A549 (cell line): ENCODE data around the gene FREY1. TPM values are rescaled to one million over a fixed set of nuclear protein-coding genes. Genes with fewer than 3 reads are reported as not detected.

Source experiments
- ATAC-seq, 2 experiments: fragments of 200-7000 bp in 1 of 2; fragments of >200 bp in 1 of 2; cut with Nextera tagmentation in 1 of 2; cut with Tn5 transposase in 1 of 2; 3 replicates each; pipeline versions ENCODE4 v1.8.0 to v1.9.1; 2018 to 2020; ENCODE audit warnings: mild to moderate bottlenecking in 1 of 2, moderate library complexity in 1 of 2
- CTCF ChIA-PET: fragments of 300-600 bp; sonication (Branson Sonifier 250); formaldehyde crosslinking; extraction: SDS; loops from one replicate; lab custom pipeline; 2021; ENCODE audit warnings: antibody characterized with exemption, inconsistent platforms; lab: Yijun Ruan, JAX
- POLR2A ChIA-PET: fragments of 350-600 bp; formaldehyde crosslinking; extraction: SDS; loops from one replicate; lab custom pipeline; 2021; ENCODE audit warnings: antibody characterized with exemption, inconsistent platforms; lab: Yijun Ruan, JAX
- DNase-seq, 2 experiments: peaks; one replicate each; pipeline versions ENCODE4 v3.0.0 to v3.0.0-alpha.2; 2011 to 2016; ENCODE audit warnings: low read depth in 1 of 2, low spot score in 1 of 2
- FAIRE-seq: peaks from 2 replicates; lab custom pipeline; 2011; peaks lifted over from hg19 to GRCh38; lab: Jason Lieb, UNC
- H3K27ac ChIP-seq, 2 experiments: fragments of >200 bp; sonication (Bioruptor Twin); formaldehyde crosslinking; 3 replicates each; pipeline ENCODE4 v1.5.1; 2016 to 2017
- H3K4me1 ChIP-seq: fragments of >200 bp; sonication (Bioruptor Twin); formaldehyde crosslinking; 3 replicates; pipeline ENCODE4 v1.6.1; 2016
- H3K4me2 ChIP-seq: fragments of >200 bp; sonication (Bioruptor Twin); formaldehyde crosslinking; 3 replicates; pipeline ENCODE4 v1.6.1; 2016
- H3K4me3 ChIP-seq: fragments of >200 bp; sonication (Bioruptor Twin); formaldehyde crosslinking; 3 replicates; pipeline ENCODE4 v1.5.1; 2016
- H3K9me3 ChIP-seq: fragments of >200 bp; sonication (Bioruptor Twin); formaldehyde crosslinking; 3 replicates; pipeline ENCODE4 v1.6.1; 2016
- BHLHE40 ChIP-seq: IDR thresholded peaks from 2 replicates; pipeline ENCODE4 v1.6.1; 2012; ENCODE audit warnings: low read depth, low read length, inconsistent platforms
- CEBPB ChIP-seq, 2 experiments: fragments of >200 bp in 1 of 2; sonication (Bioruptor Twin) in 1 of 2; formaldehyde crosslinking in 1 of 2; IDR thresholded peaks; 2 replicates each; pipeline ENCODE4 v1.6.1; 2012 to 2016
- CHD4 ChIP-seq: fragments of 200-600 bp; sonication (generic); IDR thresholded peaks from 2 replicates; pipeline ENCODE4 v1.6.1; 2016; ENCODE audit warnings: antibody characterized with exemption, mild to moderate bottlenecking, borderline replicate concordance
- FOSL2 ChIP-seq, 2 experiments: fragments of 450-650 bp in 1 of 2; fragments of >200 bp in 1 of 2; sonication (Bioruptor Twin) in 1 of 2; formaldehyde crosslinking; IDR thresholded peaks; 2 replicates each; pipeline versions ENCODE4 v1.5.0 to v1.6.1; 2016 to 2020; ENCODE audit warnings: mild to moderate bottlenecking in 1 of 2, moderate library complexity in 1 of 2
- FOXS1 ChIP-seq: fragments of 250-450 bp; sonication (Bioruptor Pico); IDR thresholded peaks from 2 replicates; pipeline ENCODE4 v1.5.0; 2020; ENCODE audit warnings: mild to moderate bottlenecking, moderate library complexity
- GATA3 ChIP-seq: IDR thresholded peaks from 2 replicates; pipeline ENCODE4 v1.6.1; 2012; ENCODE audit warnings: borderline replicate concordance
- HDAC2 ChIP-seq: fragments of 200-600 bp; sonication (generic); IDR thresholded peaks from 2 replicates; pipeline ENCODE4 v1.6.1; 2016
- HEYL ChIP-seq: fragments of 250-450 bp; sonication (Bioruptor Pico); IDR thresholded peaks from 2 replicates; pipeline ENCODE4 v1.8.0; 2021; ENCODE audit warnings: mild to moderate bottlenecking, moderate library complexity
- HOXB5 ChIP-seq: fragments of 250-450 bp; sonication (Bioruptor Pico); IDR thresholded peaks from 2 replicates; pipeline ENCODE4 v1.5.0; 2020; ENCODE audit warnings: mild to moderate bottlenecking, moderate library complexity
- JUN ChIP-seq, 2 experiments: fragments of >200 bp; sonication (Bioruptor Twin); formaldehyde crosslinking; IDR thresholded peaks; 2 replicates in 1 of 2; 3 replicates in 1 of 2; pipeline ENCODE4 v1.6.1; 2016 to 2017
- MAFK ChIP-seq: fragments of 450-650 bp; IDR thresholded peaks from 2 replicates; pipeline ENCODE4 v1.6.1; 2014; ENCODE audit not compliant: partially characterized antibody
- NR3C1 ChIP-seq: fragments of >200 bp; sonication (Bioruptor Twin); formaldehyde crosslinking; IDR thresholded peaks from 3 replicates; pipeline ENCODE4 v1.6.1; 2017
- PBX3 ChIP-seq: IDR thresholded peaks from 2 replicates; pipeline ENCODE4 v1.6.1; 2012
- PHF8 ChIP-seq: fragments of 200-600 bp; sonication (generic); IDR thresholded peaks from 2 replicates; pipeline ENCODE4 v1.6.1; 2016; ENCODE audit warnings: low read depth, mild to moderate bottlenecking, antibody characterized with exemption, moderate library complexity, borderline replicate concordance
- POLR2AphosphoS2 ChIP-seq: conservative IDR thresholded peaks from 2 replicates; pipeline ENCODE4 v1.6.1; 2012; ENCODE audit warnings: low read length, improper control_type of control experiment, inconsistent platforms
- REST ChIP-seq: fragments of 200-600 bp; sonication (generic); IDR thresholded peaks from 2 replicates; pipeline ENCODE4 v1.6.1; 2016; ENCODE audit warnings: antibody characterized with exemption, mild to moderate bottlenecking, moderate library complexity
- SMC3 ChIP-seq: fragments of >200 bp; sonication (Bioruptor Twin); formaldehyde crosslinking; IDR thresholded peaks from 3 replicates; pipeline ENCODE4 v1.6.1; 2018; ENCODE audit warnings: inconsistent platforms
- WGBS: methylation state at CpG from one replicate; pipeline ENCODE4 v1.1.6; 2017; ENCODE audit errors: missing lambda C conversion rate; 5-methylcytosine and 5-hydroxymethylcytosine counted together
- polyA minus RNA-seq: library from RNA; depleted of rRNA, polyadenylated mRNA; stranded (reverse); fragments of >200 nt; gene quantifications from 2 replicates; pipeline ENCODE4 v1.2.3, GENCODE V29; 2011; rRNA and poly(A)+ RNA removed
- polyA plus RNA-seq, 4 experiments: library from polyadenylated mRNA; depleted of rRNA in 3 of 4; stranded (reverse); fragments of >200 nt; fragmentation: RNase III in 1 of 4; extraction: RNeasy Plus Mini Kit Qiagen cat#74134 plus additional on column Dnase treatment in 1 of 4; gene quantifications; 2 replicates in 3 of 4; 3 replicates in 1 of 4; pipeline ENCODE4 v1.2.3, GENCODE V29; 2011 to 2017
- TF ChIP-seq, protein P1 (sequence below): fragments of 250-450 bp; sonication (Bioruptor Pico); IDR thresholded peaks from 2 replicates; pipeline ENCODE4 v1.5.0; 2020; ENCODE audit warnings: low read depth, mild to moderate bottlenecking, moderate library complexity
- TF ChIP-seq, protein P2 (sequence below): IDR thresholded peaks from 2 replicates; pipeline ENCODE4 v1.6.1; 2012
- TF ChIP-seq, protein P3 (sequence below): fragments of 450-650 bp; IDR thresholded peaks from 2 replicates; pipeline ENCODE4 v1.6.1; 2014; ENCODE audit warnings: antibody characterized with exemption

FREY1 gene, protein sequence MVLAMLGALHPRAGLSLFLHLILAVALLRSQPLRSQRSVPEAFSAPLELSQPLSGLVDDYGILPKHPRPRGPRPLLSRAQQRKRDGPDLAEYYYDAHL
- polyA plus RNA-seq (2011; rRNA removed), result 0.17 TPM in 1 of 2 replicates, not detected in the other
- polyA plus RNA-seq (2012; cell fraction: cytosol; rRNA removed), result 0.13 and 0.18 TPM in 2 replicates
- polyA plus RNA-seq (2012; cell fraction: nucleus; rRNA removed), result 1.7 and 2.0 TPM in 2 replicates
- 0.18 to 0.22 TPM (median 0.21 TPM) in 3 replicates for polyA plus RNA-seq (2017; fragmentation: RNase III; extraction: RNeasy Plus Mini Kit Qiagen cat#74134 plus additional on column Dnase treatment)
- polyA minus RNA-seq, result 1.1 and 2.7 TPM in 2 replicates

- DNase-seq, result no peak
- H3K9me3 ChIP-seq, result no peaks in the 10 kb centered on the region
- peak; percentile 8 to 18; a peak in 4 of 6 replicates for ATAC-seq
- POLR2A ChIA-PET, result no interaction called here
- no peak within 1 kb of the TSS for H3K4me2 ChIP-seq
- H3K27ac ChIP-seq, result no peak within 1 kb of the TSS
- no peaks in the 10 kb centered on the region for H3K4me1 ChIP-seq
- TF ChIP-seq MAFK, result no peak
- no peak for TF ChIP-seq NR3C1
- peak; percentile 68 for TF ChIP-seq PBX3
- TF ChIP-seq SMC3, result no peak
- TF ChIP-seq, all 56 proteins: peak for 1
- FAIRE-seq, result no peak
- CTCF ChIA-PET, result interaction anchor here (0.9 kb wide), 1 partner anchor 65 kb away, joined by 3 read pairs; no protein-coding TSS in a partner anchor
- 71% methylated on average over 16 of the region's 18 CpGs for WGBS
- H3K4me3 ChIP-seq, result no peak within 1 kb of the TSS
Observed at GRCh38 chr11:45906965-45907611, at the start of gene FREY1. FREY1 (minus strand) TSS chr11:45907271; CDS start chr11:45907245, 26 bp downstream.

GRCh38 chr11:45949992-45950407 lies 42.9 kb upstream of the FREY1 start:
- CTCF ChIA-PET, result interaction anchor here (0.9 to 5.9 kb wide), 5 partner anchors 16 to 288 kb away, joined by 3 to 47 read pairs (median 3); no protein-coding TSS in a partner anchor
- POLR2A ChIA-PET, result interaction anchor here (0.6 kb wide), 1 partner anchor 13 kb away, joined by 3 read pairs; no protein-coding TSS in a partner anchor
- H3K27ac ChIP-seq, result no peak overlapping the region
- H3K4me2 ChIP-seq, result no peak overlapping the region
- no peaks in the 10 kb centered on the region for H3K4me1 ChIP-seq
- 83% methylated on average over 1 of the region's 1 CpG for WGBS
- DNase-seq (no peak), ATAC-seq (no peak), FAIRE-seq (no peak)
- H3K9me3 ChIP-seq, result no peaks in the 10 kb centered on the region
- H3K4me3 ChIP-seq, result no peak overlapping the region
- TF ChIP-seq BHLHE40 (no peak), REST (no peak), FOXS1 (CRISPR knock-in tag) (no peak), FOSL2 (IDR thresholded peaks at IDR 0.05) (no peak), FOSL2 (CRISPR knock-in tag; IDR thresholded peaks at IDR 0.05) (no peak), HOXB5 (CRISPR knock-in tag) (no peak), PHF8 (no peak), HEYL (CRISPR knock-in tag) (no peak), CEBPB (IDR thresholded peaks at IDR 0.05) (no peak), CHD4 (no peak), HDAC2 (no peak), JUN (IDR thresholded peaks at IDR 0.05) (no peak), POLR2AphosphoS2 (no peak), GATA3 (no peak)
- TF ChIP-seq, protein P1, sequence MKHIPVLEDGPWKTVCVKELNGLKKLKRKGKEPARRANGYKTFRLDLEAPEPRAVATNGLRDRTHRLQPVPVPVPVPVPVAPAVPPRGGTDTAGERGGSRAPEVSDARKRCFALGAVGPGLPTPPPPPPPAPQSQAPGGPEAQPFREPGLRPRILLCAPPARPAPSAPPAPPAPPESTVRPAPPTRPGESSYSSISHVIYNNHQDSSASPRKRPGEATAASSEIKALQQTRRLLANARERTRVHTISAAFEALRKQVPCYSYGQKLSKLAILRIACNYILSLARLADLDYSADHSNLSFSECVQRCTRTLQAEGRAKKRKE (CRISPR knock-in tag), result no peak
- TF ChIP-seq, protein P2, sequence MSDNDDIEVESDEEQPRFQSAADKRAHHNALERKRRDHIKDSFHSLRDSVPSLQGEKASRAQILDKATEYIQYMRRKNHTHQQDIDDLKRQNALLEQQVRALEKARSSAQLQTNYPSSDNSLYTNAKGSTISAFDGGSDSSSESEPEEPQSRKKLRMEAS, result no peak
- TF ChIP-seq, protein P3, sequence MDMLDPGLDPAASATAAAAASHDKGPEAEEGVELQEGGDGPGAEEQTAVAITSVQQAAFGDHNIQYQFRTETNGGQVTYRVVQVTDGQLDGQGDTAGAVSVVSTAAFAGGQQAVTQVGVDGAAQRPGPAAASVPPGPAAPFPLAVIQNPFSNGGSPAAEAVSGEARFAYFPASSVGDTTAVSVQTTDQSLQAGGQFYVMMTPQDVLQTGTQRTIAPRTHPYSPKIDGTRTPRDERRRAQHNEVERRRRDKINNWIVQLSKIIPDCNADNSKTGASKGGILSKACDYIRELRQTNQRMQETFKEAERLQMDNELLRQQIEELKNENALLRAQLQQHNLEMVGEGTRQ, result no peak
